Osteoblast (primary cell): ENCODE data around the gene E2F1. TPM values are rescaled to one million over a fixed set of nuclear protein-coding genes. Genes with fewer than 3 reads are reported as not detected.
A peak's percentile ranks its signal among the peaks of the same experiment; 100 is the strongest.

Experiments used
- DNase-seq: peaks from one replicate; pipeline ENCODE4 v3.0.0; 2011; ENCODE audit warnings: low spot score, mixed read lengths; ENCODE audit not compliant: insufficient read length; ENCODE audit errors: missing footprints
- H2AFZ ChIP-seq: 2 replicates; pipeline ENCODE4 v1.6.0; 2011; ENCODE audit warnings: mild to moderate bottlenecking, low read length
- H3K27ac ChIP-seq: 2 replicates; pipeline ENCODE4 v1.5.1; 2011; ENCODE audit warnings: mild to moderate bottlenecking, low read depth, low read length, moderate library complexity
- H3K27me3 ChIP-seq: 2 replicates; pipeline ENCODE4 v1.6.0; 2012; ENCODE audit warnings: mild to moderate bottlenecking, control low read depth, inconsistent platforms, low read length, moderate library complexity; ENCODE audit not compliant: insufficient read depth
- H3K36me3 ChIP-seq: 2 replicates; pipeline ENCODE4 v1.5.1; 2011; ENCODE audit warnings: mild to moderate bottlenecking, low read length, control low read depth, moderate library complexity; ENCODE audit not compliant: insufficient read depth
- H3K4me1 ChIP-seq: 2 replicates; pipeline ENCODE4 v1.5.1; 2011; ENCODE audit warnings: mild to moderate bottlenecking, low read length, control low read depth, moderate library complexity; ENCODE audit not compliant: insufficient read depth
- H3K4me2 ChIP-seq: 2 replicates; pipeline ENCODE4 v1.6.0; 2011; ENCODE audit warnings: mild to moderate bottlenecking, low read length; ENCODE audit not compliant: insufficient read depth
- H3K4me3 ChIP-seq: fragments of 200-600 bp; sonication (generic); 3 replicates; pipeline ENCODE4 v1.5.1; 2012; ENCODE audit warnings: mild to moderate bottlenecking, low read length, inconsistent platforms; ENCODE audit not compliant: insufficient read depth
- H3K79me2 ChIP-seq: 2 replicates; pipeline ENCODE4 v1.6.0; 2012; ENCODE audit warnings: mild to moderate bottlenecking, low read length, control low read depth, inconsistent platforms; ENCODE audit not compliant: insufficient read depth
- H3K9me3 ChIP-seq: 2 replicates; pipeline ENCODE4 v1.5.1; 2011; ENCODE audit warnings: low read depth, low read length, control low read depth
- H4K20me1 ChIP-seq: 2 replicates; pipeline ENCODE4 v1.6.0; 2012; ENCODE audit warnings: mild to moderate bottlenecking, low read length, control low read depth; ENCODE audit not compliant: insufficient read depth
- total RNA-seq: library from RNA; depleted of rRNA; stranded (reverse); fragments of >200 nt; gene quantifications from 2 replicates; pipeline ENCODE4 v1.2.3, GENCODE V29; 2012
- TF ChIP-seq, protein P1 (sequence below): IDR thresholded peaks from 2 replicates; pipeline ENCODE4 v1.5.1; 2011; ENCODE audit warnings: mild to moderate bottlenecking, low read depth, low read length, moderate library complexity; ENCODE audit errors: extremely low read depth

Gene E2F1
- total RNA-seq, 1 donor: 1.4 TPM

DNA sequence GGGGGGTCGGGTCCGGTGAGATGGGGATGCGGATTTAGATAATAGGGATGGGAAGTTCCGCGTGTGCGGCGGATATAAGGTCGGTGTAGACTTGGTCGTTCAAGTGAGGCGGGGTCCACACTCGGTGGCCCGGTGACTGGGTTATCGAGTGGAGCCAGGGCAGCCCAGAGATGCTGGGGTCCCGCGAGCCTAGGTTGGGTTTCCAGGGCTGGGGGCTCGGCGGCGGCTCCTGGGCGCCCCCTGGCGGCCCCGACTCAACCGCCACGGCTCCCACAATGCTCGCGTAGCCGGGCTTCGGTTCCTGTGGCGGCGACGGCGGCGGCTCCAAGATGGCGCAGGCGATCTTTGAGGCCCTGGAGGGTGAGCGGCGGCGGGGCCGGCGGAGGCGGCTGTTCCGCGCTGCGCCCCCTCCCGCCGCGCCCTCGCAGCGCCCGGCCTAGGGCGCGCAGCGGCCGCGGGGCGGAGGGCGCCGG lies 45.5 kb upstream of the E2F1 start, which contains the start of gene ZNF341:
Gene ZNF341, plus strand, starts transcription at position 304 of the 473 bp plus-strand sequence. Its CDS starts 26 bp downstream, at position 330.
- H4K20me1 ChIP-seq: no peaks in the 10 kb centered on the region
- peak within 1 kb of the TSS; percentile 65 for H3K27ac ChIP-seq
- TF ChIP-seq, protein P1, sequence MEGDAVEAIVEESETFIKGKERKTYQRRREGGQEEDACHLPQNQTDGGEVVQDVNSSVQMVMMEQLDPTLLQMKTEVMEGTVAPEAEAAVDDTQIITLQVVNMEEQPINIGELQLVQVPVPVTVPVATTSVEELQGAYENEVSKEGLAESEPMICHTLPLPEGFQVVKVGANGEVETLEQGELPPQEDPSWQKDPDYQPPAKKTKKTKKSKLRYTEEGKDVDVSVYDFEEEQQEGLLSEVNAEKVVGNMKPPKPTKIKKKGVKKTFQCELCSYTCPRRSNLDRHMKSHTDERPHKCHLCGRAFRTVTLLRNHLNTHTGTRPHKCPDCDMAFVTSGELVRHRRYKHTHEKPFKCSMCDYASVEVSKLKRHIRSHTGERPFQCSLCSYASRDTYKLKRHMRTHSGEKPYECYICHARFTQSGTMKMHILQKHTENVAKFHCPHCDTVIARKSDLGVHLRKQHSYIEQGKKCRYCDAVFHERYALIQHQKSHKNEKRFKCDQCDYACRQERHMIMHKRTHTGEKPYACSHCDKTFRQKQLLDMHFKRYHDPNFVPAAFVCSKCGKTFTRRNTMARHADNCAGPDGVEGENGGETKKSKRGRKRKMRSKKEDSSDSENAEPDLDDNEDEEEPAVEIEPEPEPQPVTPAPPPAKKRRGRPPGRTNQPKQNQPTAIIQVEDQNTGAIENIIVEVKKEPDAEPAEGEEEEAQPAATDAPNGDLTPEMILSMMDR: peak; percentile 70
- peaks cover 5% of the 10 kb centered on the region for H3K79me2 ChIP-seq
- H3K4me1 ChIP-seq: peaks cover 28% of the 10 kb centered on the region
- H3K4me2 ChIP-seq: peak within 1 kb of the TSS; percentile 94
- peaks cover 2% of the 10 kb centered on the region for H3K9me3 ChIP-seq
- peak within 1 kb of the TSS; percentile 79 for H3K4me3 ChIP-seq
- H2AFZ ChIP-seq: peak within 1 kb of the TSS; percentile 98
- peak; percentile 97 for DNase-seq
- H3K36me3 ChIP-seq: no peaks in the 10 kb centered on the region
- H3K27me3 ChIP-seq: no peaks in the 10 kb centered on the region

DNA sequence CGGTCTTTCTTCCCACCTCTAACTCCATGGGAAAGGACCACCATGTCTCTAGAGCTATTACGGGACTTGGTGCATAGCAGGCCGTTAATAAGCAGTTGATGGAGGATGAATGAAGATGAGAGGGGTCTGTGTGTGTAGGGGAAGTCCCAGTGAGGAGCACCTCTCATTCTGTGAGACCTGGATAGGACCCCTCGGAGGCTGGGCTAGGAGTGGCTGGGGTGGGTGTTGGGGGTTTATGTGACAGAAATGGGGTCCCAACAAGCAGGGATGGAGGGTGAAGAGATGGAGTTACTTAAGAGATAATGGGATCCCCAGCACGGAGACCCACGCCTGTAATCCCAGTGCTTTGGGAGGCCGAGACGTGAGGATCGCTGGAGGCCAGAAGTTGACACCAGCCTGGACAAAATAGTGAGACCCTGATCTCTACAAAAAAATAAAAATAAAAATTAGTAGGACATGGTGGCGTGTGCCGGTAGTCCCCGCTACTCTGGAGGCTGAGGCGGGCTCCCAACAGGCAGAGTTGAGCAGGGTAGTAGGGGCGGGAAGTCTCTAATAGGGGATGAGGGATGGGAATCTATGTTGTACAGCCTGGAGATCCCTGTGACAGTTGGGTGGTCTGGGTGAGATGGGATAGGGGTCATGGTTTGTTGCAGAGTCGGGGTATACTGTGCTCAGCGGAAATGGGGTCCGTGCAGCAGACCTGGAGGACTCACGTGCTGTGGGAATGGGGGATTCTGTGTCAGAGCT lies 44.9 kb upstream of the E2F1 start:
- H3K9me3 ChIP-seq: no peaks in the 10 kb centered on the region
- peaks cover 28% of the 10 kb centered on the region for H3K4me1 ChIP-seq
- no peaks in the 10 kb centered on the region for H3K27me3 ChIP-seq
- peak overlapping the region; percentile 98 for H2AFZ ChIP-seq
- H3K4me3 ChIP-seq: peak overlapping the region; percentile 79
- peak overlapping the region; percentile 94 for H3K4me2 ChIP-seq
- peak overlapping the region; percentile 65 for H3K27ac ChIP-seq
- no peak for DNase-seq
- peaks cover 4% of the 10 kb centered on the region for H3K79me2 ChIP-seq
- TF ChIP-seq, protein P1: no peak
- no peaks in the 10 kb centered on the region for H3K36me3 ChIP-seq
- H4K20me1 ChIP-seq: no peaks in the 10 kb centered on the region

DNA sequence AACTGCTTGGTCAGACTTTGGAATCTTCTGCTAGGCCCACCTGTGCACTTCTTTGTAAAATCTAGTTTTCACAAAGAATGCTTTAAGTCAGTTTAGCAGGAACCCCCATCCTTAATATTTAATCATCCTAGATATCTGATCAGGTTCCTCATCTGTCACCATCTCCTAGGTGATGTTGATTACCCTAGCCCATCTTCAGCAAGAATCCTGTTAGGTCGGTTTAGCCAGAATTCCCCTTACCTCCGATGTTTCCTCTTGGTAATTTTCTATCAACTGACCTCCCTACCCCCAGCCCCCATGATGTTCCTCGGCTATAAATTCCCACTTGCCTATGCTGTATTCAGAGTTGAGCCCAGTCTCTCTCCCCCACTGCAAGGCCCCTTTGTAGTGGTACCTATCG lies 42.9 kb upstream of the E2F1 start:
- Histone ChIP-seq H3K79me2 (no peaks in the 10 kb centered on the region), H3K4me1 (peaks cover 22% of the 10 kb centered on the region), H3K27ac (no peak overlapping the region), H3K9me3 (no peaks in the 10 kb centered on the region), H3K36me3 (no peaks in the 10 kb centered on the region), H3K4me2 (no peak overlapping the region), H3K4me3 (no peak overlapping the region), H4K20me1 (no peaks in the 10 kb centered on the region), H2AFZ (no peak overlapping the region), H3K27me3 (no peaks in the 10 kb centered on the region)
- DNase-seq: no peak
- TF ChIP-seq, protein P1: no peak

DNA sequence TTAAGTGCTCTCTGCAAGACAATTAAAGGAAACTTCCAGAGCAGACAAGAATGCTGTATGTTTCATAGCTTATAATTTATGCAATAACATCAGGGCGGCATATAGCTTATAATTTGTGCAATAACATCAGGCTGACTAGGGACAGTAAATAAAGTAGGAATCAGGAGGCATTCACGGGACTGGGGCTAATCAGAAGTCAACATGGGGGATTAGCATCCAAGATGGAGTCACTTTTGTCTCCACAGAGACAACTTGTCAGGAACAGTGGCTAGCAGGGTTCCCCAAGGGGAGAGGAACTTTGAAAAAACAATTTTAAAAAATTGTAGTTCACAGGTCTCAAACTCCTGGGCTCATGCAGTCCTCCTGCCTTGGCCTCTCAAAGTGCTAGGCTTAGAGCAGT lies 42.3 kb upstream of the E2F1 start:
- Histone ChIP-seq H3K27ac (no peak overlapping the region), H3K27me3 (no peaks in the 10 kb centered on the region), H2AFZ (no peak overlapping the region), H3K36me3 (no peaks in the 10 kb centered on the region), H3K4me1 (peaks cover 16% of the 10 kb centered on the region), H3K4me3 (no peak overlapping the region), H3K9me3 (no peaks in the 10 kb centered on the region), H4K20me1 (no peaks in the 10 kb centered on the region), H3K4me2 (no peak overlapping the region), H3K79me2 (no peaks in the 10 kb centered on the region)
- TF ChIP-seq, protein P1: no peak
- DNase-seq: no peak
